GM18873 (cell line): ENCODE data around the gene MACC1.

Experiments used
- ATAC-seq: cut with Tn5 transposase; IDR thresholded peaks from one replicate; pipeline ENCODE4 v1.9.1; 2021; ENCODE audit warnings: mild to moderate bottlenecking, moderate library complexity, moderate number of reproducible peaks; ENCODE audit not compliant: unreplicated experiment, low FRiP score

MACC1 gene

GRCh38 chr7:20229646-20230500, 12.7 kb upstream of the MACC1 start:
- no peak for ATAC-seq

DNA sequence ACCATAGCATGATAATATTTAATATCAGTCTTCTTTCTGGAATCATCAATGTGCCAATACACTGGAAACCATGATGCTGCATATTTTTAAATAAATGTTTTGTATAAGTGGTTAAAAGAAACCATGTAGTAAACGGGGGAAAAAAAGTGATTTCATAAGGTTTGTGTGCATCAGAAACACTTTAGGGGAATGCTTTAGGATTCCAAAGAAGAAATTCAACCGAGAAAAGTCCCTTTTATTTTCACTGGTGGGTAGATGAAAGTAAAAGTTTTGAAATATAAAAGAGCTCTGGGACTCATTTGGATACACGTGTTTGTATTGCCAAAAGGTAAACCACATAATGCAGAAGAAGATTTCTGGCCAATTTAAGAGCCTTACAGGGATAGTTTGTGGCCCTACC, 11.9 kb upstream of the MACC1 start:
- ATAC-seq = no peak

- ATAC-seq = no peak
Observed at GRCh38 chr7:20228654-20229053, 11.5 kb upstream of the MACC1 start.

GRCh38 chr7:20227291-20227795, 10.2 kb upstream of the MACC1 start:
- ATAC-seq = no peak

DNA sequence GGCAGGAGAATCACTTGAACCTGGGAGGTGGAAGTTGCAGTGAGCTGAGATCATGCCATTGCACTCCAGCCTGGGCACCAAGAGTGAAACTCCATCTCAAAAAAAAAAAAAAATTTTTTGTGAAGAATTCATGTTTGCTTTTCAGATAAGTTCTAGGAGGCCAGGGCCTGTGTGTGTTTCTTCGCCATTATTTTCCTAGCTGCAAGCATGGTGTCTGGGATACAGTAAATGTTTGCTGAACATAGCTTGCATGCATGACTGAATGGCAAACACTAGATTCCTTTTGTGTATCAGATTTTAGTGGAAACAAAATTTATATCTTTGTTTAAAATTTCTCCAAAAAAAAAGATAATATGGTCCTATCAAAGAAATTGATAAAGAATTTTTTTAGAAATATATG, 9.7 kb upstream of the MACC1 start:
- no peak for ATAC-seq

DNA sequence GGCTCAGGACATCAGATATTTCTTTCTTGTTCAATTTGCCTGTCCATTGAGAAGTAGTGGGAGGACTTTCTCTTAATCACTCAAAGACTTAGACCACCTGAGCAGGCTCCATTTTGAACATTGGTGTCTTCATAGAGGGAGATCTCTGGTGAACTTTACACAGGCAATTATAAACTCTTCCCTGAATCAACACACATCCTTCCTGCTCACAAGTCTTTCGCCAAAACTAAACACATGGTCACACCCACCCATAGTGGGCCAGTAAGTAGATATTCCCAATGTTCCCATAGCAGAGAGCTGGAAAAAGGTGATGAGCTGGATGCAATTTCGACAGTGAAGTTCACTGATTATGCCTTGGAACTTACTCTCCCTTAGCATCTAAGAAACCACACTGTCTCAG, 8.2 kb upstream of the MACC1 start:
- ATAC-seq = no peak

DNA sequence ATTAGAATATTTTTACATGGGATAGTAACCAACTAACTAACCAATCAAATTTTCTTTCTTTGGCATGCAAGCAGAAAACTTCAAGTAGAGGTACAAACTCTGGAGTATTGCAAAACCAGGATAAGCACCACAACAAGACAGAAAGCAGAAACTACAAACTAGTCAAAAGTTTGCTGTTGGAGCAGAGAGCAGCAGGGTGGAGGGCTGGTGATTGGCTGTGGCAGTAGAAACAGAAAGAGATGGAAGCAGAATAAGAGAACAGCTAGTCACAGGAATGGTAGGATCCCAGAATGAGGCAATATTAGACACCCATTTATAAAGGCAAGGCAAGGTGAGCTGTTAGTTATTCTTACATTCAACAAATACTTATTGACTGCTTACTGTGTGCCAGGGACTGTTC, 6.8 kb upstream of the MACC1 start:
- ATAC-seq = no peak

DNA sequence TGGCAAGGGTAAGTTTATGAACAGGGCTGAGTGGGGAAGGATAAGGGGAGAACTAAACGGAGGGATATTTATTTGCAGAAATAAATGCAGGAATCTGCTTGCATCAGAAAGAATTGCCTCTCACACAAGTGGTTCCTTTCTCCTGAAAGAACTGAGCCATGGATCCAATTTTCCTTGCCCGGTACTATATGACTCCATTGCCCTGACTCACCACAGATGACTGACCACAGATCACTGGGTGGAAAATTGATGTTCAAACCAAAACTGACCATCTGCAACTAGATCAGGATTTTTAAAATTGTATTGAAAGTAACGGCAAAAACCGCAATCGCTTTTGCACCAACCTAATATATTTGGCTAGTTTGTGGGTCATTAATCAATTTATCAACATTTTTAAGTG, 6.2 kb upstream of the MACC1 start:
- no peak for ATAC-seq

DNA sequence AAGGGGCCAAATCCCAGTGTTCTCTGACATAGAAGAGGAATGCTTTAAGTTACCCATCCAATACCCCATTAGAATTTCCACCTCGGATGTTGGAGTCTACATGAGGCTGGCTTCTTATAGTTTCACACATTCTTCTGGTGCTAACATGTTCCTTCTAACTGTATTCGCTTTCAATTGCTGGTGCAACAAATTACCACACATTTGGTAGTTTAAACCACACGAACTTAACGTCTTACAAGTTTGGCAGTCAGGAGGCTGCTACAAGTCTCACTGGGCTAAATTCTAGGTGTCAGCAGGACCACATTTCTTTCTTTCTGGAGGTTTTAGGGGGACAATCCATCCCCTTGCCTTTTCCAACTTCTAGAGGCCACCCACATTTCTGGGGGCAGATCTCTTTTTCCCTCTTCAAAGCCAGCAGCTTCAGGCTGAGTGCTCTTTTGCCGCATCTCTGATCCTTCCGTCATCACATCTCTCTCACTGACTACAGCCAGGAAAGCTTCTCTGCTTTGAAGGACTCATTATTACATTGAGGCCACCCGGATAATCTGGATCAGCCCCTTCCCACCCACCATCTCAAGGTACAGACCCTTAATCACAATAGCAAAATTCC, 5.1 kb upstream of the MACC1 start:
- no peak for ATAC-seq

- ATAC-seq = no peak
Observed at GRCh38 chr7:20220921-20221547, 3.9 kb upstream of the MACC1 start.

DNA sequence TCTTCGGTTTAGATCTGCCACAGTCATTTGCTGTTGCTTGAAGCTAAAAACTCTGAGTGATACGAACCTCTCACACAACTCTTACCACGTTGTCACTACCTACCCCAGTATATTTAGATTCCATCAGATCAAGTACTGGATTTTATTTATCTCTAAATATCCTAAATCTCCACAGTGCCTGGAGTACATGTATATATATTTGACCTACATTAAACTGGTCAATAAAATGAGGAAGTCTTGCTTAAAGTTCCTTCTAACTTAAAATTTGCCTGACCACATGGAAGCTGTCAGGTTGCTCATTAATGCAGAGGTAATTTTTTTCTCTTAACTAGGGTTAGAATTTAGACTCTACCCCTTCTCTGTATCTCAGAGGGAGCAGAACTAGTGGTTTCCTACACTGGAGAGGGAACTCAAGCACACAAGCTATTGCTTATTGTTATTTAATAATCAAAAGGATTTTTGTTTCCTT, 3.1 kb upstream of the MACC1 start:
- ATAC-seq = peak; percentile 20

- peak; percentile 81 for ATAC-seq
Observed at GRCh38 chr7:20219446-20220292, 2.5 kb upstream of the MACC1 start.

DNA sequence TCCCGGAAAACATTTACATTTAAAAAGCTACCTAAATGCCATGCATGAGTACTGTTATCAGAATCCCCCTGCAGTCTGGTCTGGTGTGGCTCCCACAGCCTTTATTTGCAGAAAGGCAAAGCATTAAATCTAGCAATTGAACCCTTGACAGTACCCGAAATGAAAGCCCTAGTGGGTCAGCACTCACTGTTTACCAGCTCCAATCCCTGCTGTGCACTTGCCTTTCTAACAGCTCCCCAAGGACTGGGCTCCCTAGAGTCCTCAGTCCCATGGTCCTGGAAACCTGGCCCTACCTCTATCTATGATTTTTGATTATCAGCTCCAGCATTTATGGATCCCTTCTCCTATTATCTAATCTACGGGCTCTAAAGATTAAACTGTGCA, 1.9 kb upstream of the MACC1 start:
- no peak for ATAC-seq

DNA sequence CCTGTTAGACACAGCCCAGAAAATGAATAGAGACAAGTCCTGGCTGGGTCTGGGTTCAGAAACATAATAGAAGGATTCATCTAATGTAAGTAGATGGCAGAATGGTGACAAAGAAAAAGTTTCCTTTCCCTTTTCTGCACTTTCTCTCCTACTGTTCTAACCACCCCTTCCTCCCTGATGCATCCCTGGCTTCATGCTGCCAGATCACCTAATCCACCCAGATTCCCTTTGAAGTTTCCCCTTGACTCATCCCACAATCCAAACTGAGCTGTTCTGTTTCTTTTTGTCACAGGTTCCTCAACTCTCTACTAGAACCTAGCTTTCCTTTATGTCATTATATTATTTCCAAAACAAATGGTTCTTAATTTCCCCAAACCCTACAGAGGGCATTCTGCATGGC, 1.1 kb upstream of the MACC1 start:
- ATAC-seq = no peak

- no peak for ATAC-seq
Observed at GRCh38 chr7:20216406-20217036, 663 bp downstream of the MACC1 start.

GRCh38 chr7:20214921-20215669, 2.1 kb downstream of the MACC1 start:
- ATAC-seq = no peak

DNA sequence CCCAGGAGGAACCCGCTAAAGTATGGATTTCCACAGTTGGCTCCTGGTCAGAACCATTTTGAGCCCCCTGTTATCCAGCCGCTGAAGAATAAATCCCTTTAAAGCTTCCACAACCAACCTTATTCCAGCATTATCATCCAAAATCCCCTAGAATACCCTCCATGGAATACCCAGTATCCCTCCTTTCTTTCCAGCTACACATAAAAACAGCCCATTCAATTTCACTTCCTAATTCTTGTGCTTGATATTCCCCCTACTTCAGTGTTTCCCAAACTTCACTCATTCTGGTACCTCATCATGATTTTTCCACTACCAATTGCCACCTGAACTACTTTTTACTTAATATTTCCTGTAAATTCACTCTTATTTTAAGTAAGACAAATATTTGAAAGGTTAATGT, 3.1 kb downstream of the MACC1 start:
- ATAC-seq = no peak

- no peak for ATAC-seq
Observed at GRCh38 chr7:20213378-20213777, 3.8 kb downstream of the MACC1 start.

DNA sequence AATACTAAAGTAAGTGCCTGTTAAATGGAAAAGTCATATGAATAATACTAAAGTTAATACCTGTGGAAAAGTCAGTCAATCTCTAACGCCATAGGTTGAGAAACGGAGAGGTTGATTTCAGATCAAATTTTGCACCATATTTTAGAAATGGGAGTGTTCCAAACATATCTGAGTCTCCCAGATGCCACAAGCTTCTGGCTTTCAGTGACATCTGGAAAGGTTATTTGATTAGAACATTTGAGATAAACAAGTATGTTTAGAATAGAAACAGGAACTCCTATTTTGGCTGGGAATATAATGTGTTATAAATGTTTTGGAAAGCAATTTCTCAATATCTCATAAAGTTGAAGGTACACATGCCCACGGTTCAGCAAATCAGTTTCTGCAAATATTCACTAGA, 5.8 kb downstream of the MACC1 start:
- ATAC-seq = no peak
